ENCODE data around the gene BHLHA15. TPM values are rescaled to one million over a fixed set of nuclear protein-coding genes. Genes with fewer than 3 reads are reported as not detected.
A peak's percentile ranks its signal among the peaks of the same experiment; 100 is the strongest.

BHLHA15 gene
- total RNA-seq, 1 donor from 2014 or later, result 0.57 TPM

- H3K27me3 Mint-ChIP-seq, result no peaks in the 10 kb centered on the region
- no peaks in the 10 kb centered on the region for H3K9me3 Mint-ChIP-seq (ENCODE audit: low read depth)
- no peak for TF ChIP-seq CTCF (IDR thresholded peaks at IDR 0.05; ENCODE audit: unreplicated experiment)
- no peak overlapping the region for H3K27ac Mint-ChIP-seq
- H3K4me3 Mint-ChIP-seq (ENCODE audit: low read depth), result no peak overlapping the region
- H3K4me1 Mint-ChIP-seq (ENCODE audit: low read depth), result peaks cover 20% of the 10 kb centered on the region
- DNase-seq (ENCODE audit: low spot score, unreplicated experiment), result no peak
- H3K36me3 Mint-ChIP-seq (ENCODE audit: insufficient read depth), result no peaks in the 10 kb centered on the region
Observed at GRCh38 chr7:98248156-98248555, 36.9 kb downstream of the BHLHA15 start.

GRCh38 chr7:98249106-98249505, 37.9 kb downstream of the BHLHA15 start:
- no peaks in the 10 kb centered on the region for H3K36me3 Mint-ChIP-seq (ENCODE audit: insufficient read depth)
- DNase-seq (ENCODE audit: low spot score, unreplicated experiment), result no peak
- H3K27ac Mint-ChIP-seq, result no peak overlapping the region

GRCh38 chr7:98250789-98251188, 39.5 kb downstream of the BHLHA15 start:
- Mint-ChIP-seq H3K4me3 (ENCODE audit: low read depth) (peak overlapping the region; percentile 96), H3K36me3 (ENCODE audit: insufficient read depth) (no peaks in the 10 kb centered on the region), H3K9me3 (ENCODE audit: low read depth) (no peaks in the 10 kb centered on the region), H3K27ac (peak overlapping the region; percentile 93), H3K27me3 (no peaks in the 10 kb centered on the region), H3K4me1 (ENCODE audit: low read depth) (peaks cover 21% of the 10 kb centered on the region)
- no peak for TF ChIP-seq CTCF (IDR thresholded peaks at IDR 0.05; ENCODE audit: unreplicated experiment)
- DNase-seq (ENCODE audit: low spot score, unreplicated experiment), result no peak

More at GRCh38 chr7:98249106-98249505, 37.9 kb downstream of the BHLHA15 start:
- Mint-ChIP-seq H3K4me3 (ENCODE audit: low read depth) (no peak overlapping the region), H3K4me1 (ENCODE audit: low read depth) (peaks cover 21% of the 10 kb centered on the region), H3K9me3 (ENCODE audit: low read depth) (no peaks in the 10 kb centered on the region), H3K27me3 (no peaks in the 10 kb centered on the region)
- no peak for TF ChIP-seq CTCF (IDR thresholded peaks at IDR 0.05; ENCODE audit: unreplicated experiment)

GRCh38 chr7:98251231-98251600, 40.0 kb downstream of the BHLHA15 start:
- peaks cover 21% of the 10 kb centered on the region for H3K4me1 Mint-ChIP-seq (ENCODE audit: low read depth)
- peak overlapping the region; percentile 96 for H3K4me3 Mint-ChIP-seq (ENCODE audit: low read depth)
- TF ChIP-seq CTCF (IDR thresholded peaks at IDR 0.05; ENCODE audit: unreplicated experiment), result no peak
- no peaks in the 10 kb centered on the region for H3K9me3 Mint-ChIP-seq (ENCODE audit: low read depth)
- DNase-seq (ENCODE audit: low spot score, unreplicated experiment), result no peak
- H3K36me3 Mint-ChIP-seq (ENCODE audit: insufficient read depth), result no peaks in the 10 kb centered on the region
- H3K27me3 Mint-ChIP-seq, result no peaks in the 10 kb centered on the region
- H3K27ac Mint-ChIP-seq, result peak overlapping the region; percentile 93

GRCh38 chr7:98251601-98252424, 40.6 kb downstream of the BHLHA15 start, which contains the start of gene TECPR1:
TECPR1 (minus strand) TSS chr7:98252232; CDS start chr7:98246146, 6,086 bp downstream.
- Mint-ChIP-seq H3K27ac (peak within 1 kb of the TSS; percentile 96), H3K9me3 (ENCODE audit: low read depth) (no peaks in the 10 kb centered on the region), H3K36me3 (ENCODE audit: insufficient read depth) (no peaks in the 10 kb centered on the region), H3K4me1 (ENCODE audit: low read depth) (peaks cover 21% of the 10 kb centered on the region), H3K27me3 (no peaks in the 10 kb centered on the region), H3K4me3 (ENCODE audit: low read depth) (peak within 1 kb of the TSS; percentile 96)
- TF ChIP-seq CTCF (IDR thresholded peaks at IDR 0.05; ENCODE audit: unreplicated experiment), result no peak
- peak; percentile 87 for DNase-seq (ENCODE audit: low spot score, unreplicated experiment)
